Lung (tissue), 12 donors: Measurements from ENCODE around the gene C4orf36. TPM values are rescaled to one million over a fixed set of nuclear protein-coding genes. Genes with fewer than 3 reads are reported as not detected.

Source experiments
- ATAC-seq: fragments of 200-7000 bp; cut with Tn5 transposase; one replicate; pipeline ENCODE4 v1.9.1; 2020; ENCODE audit warnings: moderate number of reproducible peaks; ENCODE audit not compliant: insufficient read depth, low FRiP score
- DNase-seq, 3 donors: peaks; one replicate each; pipeline ENCODE4 v3.0.0-alpha.2; 2013 to 2017
- H3K27ac ChIP-seq, 2 donors: one replicate each; pipeline ENCODE4 v1.5.1; 2013; ENCODE audit warnings: mild to moderate bottlenecking in 2 of 2, moderate library complexity in 2 of 2, control low read depth in 1 of 2, inconsistent platforms in 1 of 2, low read depth in 1 of 2, low read length in 1 of 2
- H3K27me3 ChIP-seq, 3 donors: one replicate each; pipeline ENCODE4 v1.5.1; 2013; ENCODE audit warnings: low read length in 2 of 3; ENCODE audit not compliant: control insufficient read depth in 3 of 3, insufficient read depth in 3 of 3
- H3K36me3 ChIP-seq, 4 donors: one replicate each; pipeline ENCODE4 v1.5.1; 2013; ENCODE audit warnings: low read length in 4 of 4, mild to moderate bottlenecking in 1 of 4, moderate library complexity in 1 of 4; ENCODE audit not compliant: control insufficient read depth in 4 of 4, insufficient read depth in 4 of 4
- H3K4me1 ChIP-seq, 5 donors: one replicate each; pipeline ENCODE4 v1.5.1; 2013; ENCODE audit warnings: low read length in 5 of 5, mild to moderate bottlenecking in 2 of 5, moderate library complexity in 1 of 5; ENCODE audit not compliant: control insufficient read depth in 5 of 5, insufficient read depth in 5 of 5
- H3K4me3 ChIP-seq: one replicate; pipeline ENCODE4 v1.5.1; 2013; ENCODE audit warnings: mild to moderate bottlenecking, control low read depth, moderate library complexity
- H3K9ac ChIP-seq, 2 donors: one replicate each; pipeline ENCODE4 v1.5.1; 2013; ENCODE audit warnings: low read length in 2 of 2, control low read depth in 1 of 2; ENCODE audit not compliant: insufficient read depth in 1 of 2
- H3K9me3 ChIP-seq, 4 donors: one replicate each; pipeline ENCODE4 v1.5.1; 2013; ENCODE audit warnings: low read length in 3 of 4, mild to moderate bottlenecking in 1 of 4, moderate library complexity in 1 of 4; ENCODE audit not compliant: control insufficient read depth in 4 of 4, insufficient read depth in 3 of 4
- WGBS, 2 donors: extraction: QIAGEN DNeasy Blood & Tissue Kit; methylation state at CpG; one replicate each; pipeline ENCODE4 v1.1.7; 2013; 5-methylcytosine and 5-hydroxymethylcytosine counted together
- polyA plus RNA-seq, 2 donors: library from polyadenylated mRNA; stranded (reverse); fragments of 200-250 nt; gene quantifications; one replicate each; pipeline ENCODE4 v1.2.1, GENCODE V29; 2013
- total RNA-seq, 2 donors: library from RNA; depleted of rRNA in 1 of 2; stranded (reverse); fragments of >200 nt in 1 of 2; gene quantifications; one replicate each; pipeline ENCODE4 v1.2.1, GENCODE V29; 2014 to 2021
- TF ChIP-seq, protein P1 (sequence below): IDR thresholded peaks from 2 replicates; pipeline ENCODE4 v1.5.1; 2012; ENCODE audit warnings: mild to moderate bottlenecking; ENCODE audit errors: control extremely low read depth, extremely low read depth
- donor health status: control.
- donor health status: control.
- donor health status: Bipolar disorder and iron deficiency.
- donor health status: healthy.
- donor health status: DM: yes; HTN: yes; CAD: no.

C4orf36 gene
- total and polyA plus RNA-seq, 4 donors = 0.61 to 3.3 (median 1.4) TPM

GRCh38 chr4:86848136-86848535, 44.1 kb downstream of the C4orf36 start:
- 72 to 75% methylated on average over 7 of the region's 7 CpGs for WGBS, 2 donors
- no peak overlapping the region for H3K9ac ChIP-seq
- no peaks in the 10 kb centered on the region for H3K36me3 ChIP-seq
- H3K4me1 ChIP-seq = no peaks in the 10 kb centered on the region
- TF ChIP-seq, protein P1, sequence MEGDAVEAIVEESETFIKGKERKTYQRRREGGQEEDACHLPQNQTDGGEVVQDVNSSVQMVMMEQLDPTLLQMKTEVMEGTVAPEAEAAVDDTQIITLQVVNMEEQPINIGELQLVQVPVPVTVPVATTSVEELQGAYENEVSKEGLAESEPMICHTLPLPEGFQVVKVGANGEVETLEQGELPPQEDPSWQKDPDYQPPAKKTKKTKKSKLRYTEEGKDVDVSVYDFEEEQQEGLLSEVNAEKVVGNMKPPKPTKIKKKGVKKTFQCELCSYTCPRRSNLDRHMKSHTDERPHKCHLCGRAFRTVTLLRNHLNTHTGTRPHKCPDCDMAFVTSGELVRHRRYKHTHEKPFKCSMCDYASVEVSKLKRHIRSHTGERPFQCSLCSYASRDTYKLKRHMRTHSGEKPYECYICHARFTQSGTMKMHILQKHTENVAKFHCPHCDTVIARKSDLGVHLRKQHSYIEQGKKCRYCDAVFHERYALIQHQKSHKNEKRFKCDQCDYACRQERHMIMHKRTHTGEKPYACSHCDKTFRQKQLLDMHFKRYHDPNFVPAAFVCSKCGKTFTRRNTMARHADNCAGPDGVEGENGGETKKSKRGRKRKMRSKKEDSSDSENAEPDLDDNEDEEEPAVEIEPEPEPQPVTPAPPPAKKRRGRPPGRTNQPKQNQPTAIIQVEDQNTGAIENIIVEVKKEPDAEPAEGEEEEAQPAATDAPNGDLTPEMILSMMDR = no peak
- DNase-seq = no peak
- ATAC-seq = no peak
- H3K27ac ChIP-seq = no peak overlapping the region
- no peaks in the 10 kb centered on the region for H3K27me3 ChIP-seq
- no peak overlapping the region for H3K4me3 ChIP-seq
- no peaks in the 10 kb centered on the region for H3K9me3 ChIP-seq

GRCh38 chr4:86847571-86847970, 44.7 kb downstream of the C4orf36 start:
- TF ChIP-seq, protein P1 = no peak
- H3K4me3 ChIP-seq = no peak overlapping the region
- ATAC-seq (no peak), DNase-seq (no peak)
- H3K27me3 ChIP-seq = no peaks in the 10 kb centered on the region
- no peaks in the 10 kb centered on the region for H3K4me1 ChIP-seq
- WGBS, 2 donors = 80 to 85% methylated on average over 4 of the region's 4 CpGs
- no peak overlapping the region for H3K27ac ChIP-seq
- no peak overlapping the region for H3K9ac ChIP-seq
- H3K36me3 ChIP-seq = no peaks in the 10 kb centered on the region
- no peaks in the 10 kb centered on the region for H3K9me3 ChIP-seq

GRCh38 chr4:86846921-86847320, 45.3 kb downstream of the C4orf36 start:
- DNase-seq (no peak), ATAC-seq (no peak)
- no peak overlapping the region for H3K4me3 ChIP-seq
- no peaks in the 10 kb centered on the region for H3K36me3 ChIP-seq
- H3K9me3 ChIP-seq = no peaks in the 10 kb centered on the region
- H3K27me3 ChIP-seq = no peaks in the 10 kb centered on the region
- no peak overlapping the region for H3K9ac ChIP-seq
- no peaks in the 10 kb centered on the region for H3K4me1 ChIP-seq
- no peak overlapping the region for H3K27ac ChIP-seq
- TF ChIP-seq, protein P1 = no peak

DNA sequence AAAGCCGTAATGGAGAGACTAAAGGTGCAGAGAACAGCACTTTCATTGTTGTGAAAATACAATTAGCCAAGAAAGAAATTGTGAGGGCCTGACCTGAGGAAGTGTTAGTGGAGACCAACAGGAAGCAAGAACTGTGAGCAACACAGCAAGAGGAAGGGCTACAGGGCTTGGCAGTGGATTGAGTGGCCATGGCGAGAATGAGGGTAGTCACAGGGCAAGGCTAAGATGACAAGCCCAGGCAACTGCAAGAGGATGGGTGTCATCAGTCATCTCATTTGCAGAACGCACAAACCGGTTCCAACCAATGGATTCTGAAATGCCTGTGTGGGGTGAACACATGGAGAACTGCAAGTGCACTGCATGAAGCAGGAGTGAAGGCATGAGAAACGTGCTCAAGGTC, 46.6 kb downstream of the C4orf36 start:
- Histone ChIP-seq H3K9me3 (no peaks in the 10 kb centered on the region), H3K4me1 (peaks cover 0 to 2% (median 0%) of the 10 kb centered on the region in 5 donors), H3K36me3 (no peaks in the 10 kb centered on the region), H3K9ac (no peak overlapping the region), H3K27ac (no peak overlapping the region), H3K27me3 (no peaks in the 10 kb centered on the region), H3K4me3 (no peak overlapping the region)
- ATAC-seq = no peak
- no peak for DNase-seq
- TF ChIP-seq, protein P1 = no peak
- whole genome bisulfite sequencing, 2 donors = 76 to 80% methylated on average over 5 of the region's 5 CpGs
